Astrocyte (in vitro differentiated cells and primary cell): ENCODE results near the gene TENM4.

ENCODE experiments used
- EZH2 ChIP-seq: IDR thresholded peaks from 2 replicates; pipeline ENCODE4 v1.6.1; 2012; ENCODE audit warnings: mild to moderate bottlenecking, low read length, inconsistent platforms; ENCODE audit not compliant: insufficient read depth
- TF ChIP-seq, protein P1 (sequence below): IDR thresholded peaks from 2 replicates; pipeline ENCODE4 v1.5.1; 2011; ENCODE audit warnings: low read depth, mild to moderate bottlenecking, inconsistent platforms, low read length, moderate library complexity; ENCODE audit not compliant: insufficient read depth

DNA sequence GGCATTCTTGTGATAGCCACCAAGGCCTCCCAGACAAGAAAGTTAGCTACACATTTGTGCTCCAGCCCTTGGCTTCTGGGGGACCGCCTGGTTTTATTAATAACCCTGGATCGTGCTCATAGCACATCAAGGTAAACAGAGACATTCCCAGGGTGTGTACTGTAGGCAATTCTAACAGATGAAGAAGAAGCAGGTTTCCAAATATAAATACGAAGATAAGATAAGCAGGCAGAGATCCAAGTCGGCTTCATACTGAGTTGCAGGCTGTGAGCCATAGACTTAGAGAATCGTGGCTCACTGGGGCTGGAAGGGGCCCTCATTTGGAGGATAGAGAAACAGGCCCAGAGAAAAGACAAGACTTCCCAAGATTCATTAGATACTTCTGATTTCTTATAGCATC, 131.4 kb downstream of the TENM4 start:
- no peak for TF ChIP-seq EZH2
- TF ChIP-seq, protein P1, sequence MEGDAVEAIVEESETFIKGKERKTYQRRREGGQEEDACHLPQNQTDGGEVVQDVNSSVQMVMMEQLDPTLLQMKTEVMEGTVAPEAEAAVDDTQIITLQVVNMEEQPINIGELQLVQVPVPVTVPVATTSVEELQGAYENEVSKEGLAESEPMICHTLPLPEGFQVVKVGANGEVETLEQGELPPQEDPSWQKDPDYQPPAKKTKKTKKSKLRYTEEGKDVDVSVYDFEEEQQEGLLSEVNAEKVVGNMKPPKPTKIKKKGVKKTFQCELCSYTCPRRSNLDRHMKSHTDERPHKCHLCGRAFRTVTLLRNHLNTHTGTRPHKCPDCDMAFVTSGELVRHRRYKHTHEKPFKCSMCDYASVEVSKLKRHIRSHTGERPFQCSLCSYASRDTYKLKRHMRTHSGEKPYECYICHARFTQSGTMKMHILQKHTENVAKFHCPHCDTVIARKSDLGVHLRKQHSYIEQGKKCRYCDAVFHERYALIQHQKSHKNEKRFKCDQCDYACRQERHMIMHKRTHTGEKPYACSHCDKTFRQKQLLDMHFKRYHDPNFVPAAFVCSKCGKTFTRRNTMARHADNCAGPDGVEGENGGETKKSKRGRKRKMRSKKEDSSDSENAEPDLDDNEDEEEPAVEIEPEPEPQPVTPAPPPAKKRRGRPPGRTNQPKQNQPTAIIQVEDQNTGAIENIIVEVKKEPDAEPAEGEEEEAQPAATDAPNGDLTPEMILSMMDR = no peak
